WTC11 (cell line): Measurements from ENCODE around the gene SIRPB2. TPM values are rescaled to one million over a fixed set of nuclear protein-coding genes. Genes with fewer than 3 reads are reported as not detected.

Source experiments
- ATAC-seq: fragments of 200-7000 bp; cut with Tn5 transposase; 2 replicates; pipeline ENCODE4 v1.10.0; 2021; ENCODE audit warnings: mild to moderate bottlenecking, moderate library complexity
- CTCF ChIA-PET: fragments of 300-600 bp; sonication (Branson Sonifier 250); formaldehyde crosslinking; loops from one replicate; lab custom pipeline; 2021; ENCODE audit warnings: antibody characterized with exemption; lab: Charles Lee
- POLR2A ChIA-PET: fragments of 350-600 bp; sonication (Branson Sonifier 250); formaldehyde crosslinking; loops from one replicate; lab custom pipeline; 2021; ENCODE audit warnings: antibody characterized with exemption; lab: Charles Lee
- DNase-seq: peaks from one replicate; pipeline ENCODE4 v3.0.0; 2021; ENCODE audit warnings: low spot score
- H3K27ac Mint-ChIP-seq: 2 replicates; pipeline ENCODE4 v1.8.0; 2021; ENCODE audit warnings: mixed read lengths
- H3K27me3 Mint-ChIP-seq: 2 replicates; pipeline ENCODE4 v1.8.0; 2021; ENCODE audit warnings: low read depth, mild to moderate bottlenecking, moderate library complexity, mixed read lengths
- H3K36me3 Mint-ChIP-seq: 2 replicates; pipeline ENCODE4 v1.8.0; 2021; ENCODE audit warnings: mixed read lengths
- H3K4me1 Mint-ChIP-seq: 2 replicates; pipeline ENCODE4 v1.8.0; 2022; ENCODE audit warnings: mixed read lengths
- H3K4me3 Mint-ChIP-seq: 2 replicates; pipeline ENCODE4 v1.8.0; 2021; ENCODE audit warnings: mild to moderate bottlenecking, moderate library complexity, mixed read lengths
- H3K9me3 Mint-ChIP-seq: 2 replicates; pipeline ENCODE4 v1.8.0; 2021; ENCODE audit warnings: mixed read lengths
- AFF4 ChIP-seq: sonication (generic); formaldehyde crosslinking; IDR thresholded peaks from 2 replicates; pipeline ENCODE4 v1.8.1; 2023; ENCODE audit warnings: mild to moderate bottlenecking, missing genetic modification reagents, borderline replicate concordance
- ARID4B ChIP-seq: sonication (generic); formaldehyde crosslinking; IDR thresholded peaks from 2 replicates; pipeline ENCODE4 v1.8.0; 2023; ENCODE audit warnings: missing genetic modification reagents, mild to moderate bottlenecking, borderline replicate concordance
- CDX4 ChIP-seq: fragments of 250-450 bp; sonication (Bioruptor Pico); IDR thresholded peaks from 2 replicates; pipeline ENCODE4 v1.9.0; 2021; ENCODE audit warnings: moderate library complexity, mild to moderate bottlenecking, inconsistent platforms, borderline replicate concordance
- ELF4 ChIP-seq: sonication (generic); formaldehyde crosslinking; IDR thresholded peaks from 2 replicates; pipeline ENCODE4 v1.8.1; 2022; ENCODE audit warnings: low read depth, mild to moderate bottlenecking, moderate library complexity, missing genetic modification reagents
- GRHL2 ChIP-seq: fragments of 250-450 bp; sonication (Bioruptor Pico); IDR thresholded peaks from 2 replicates; pipeline ENCODE4 v1.8.0; 2022; ENCODE audit warnings: mild to moderate bottlenecking, moderate library complexity; ENCODE audit not compliant: insufficient replicate concordance, severe bottlenecking
- HMGA2 ChIP-seq: fragments of 250-450 bp; sonication (Bioruptor Pico); IDR thresholded peaks from 2 replicates; pipeline ENCODE4 v1.4.0; 2021; ENCODE audit warnings: mild to moderate bottlenecking, moderate library complexity
- MYBL2 ChIP-seq: sonication (generic); formaldehyde crosslinking; IDR thresholded peaks from 2 replicates; pipeline ENCODE4 v1.8.1; 2023; ENCODE audit warnings: mild to moderate bottlenecking, moderate library complexity, missing genetic modification reagents
- NFE2L1 ChIP-seq: sonication (generic); formaldehyde crosslinking; IDR thresholded peaks from 2 replicates; pipeline ENCODE4 v1.8.1; 2023; ENCODE audit warnings: missing genetic modification reagents
- NFYB ChIP-seq: sonication (generic); formaldehyde crosslinking; conservative IDR thresholded peaks from 2 replicates; pipeline ENCODE4 v1.8.0; 2022; ENCODE audit warnings: low read depth, missing genetic modification reagents
- NR1H2 ChIP-seq: sonication (generic); formaldehyde crosslinking; IDR thresholded peaks from 2 replicates; pipeline ENCODE4 v1.9.0; 2021; ENCODE audit warnings: mild to moderate bottlenecking, moderate library complexity, missing genetic modification reagents
- RELA ChIP-seq: sonication (generic); formaldehyde crosslinking; IDR thresholded peaks from 2 replicates; pipeline ENCODE4 v1.8.1; 2022; ENCODE audit warnings: missing genetic modification reagents, mild to moderate bottlenecking, borderline replicate concordance
- SMAD3 ChIP-seq: sonication (generic); formaldehyde crosslinking; IDR thresholded peaks from 2 replicates; pipeline ENCODE4 v1.8.0; 2022; ENCODE audit warnings: missing genetic modification reagents, mild to moderate bottlenecking, borderline replicate concordance
- ZBTB21 ChIP-seq: sonication (generic); formaldehyde crosslinking; IDR thresholded peaks from 2 replicates; pipeline ENCODE4 v1.8.1; 2023; ENCODE audit warnings: mild to moderate bottlenecking, missing genetic modification reagents, borderline replicate concordance
- ZNF232 ChIP-seq: sonication (generic); formaldehyde crosslinking; IDR thresholded peaks from 2 replicates; pipeline ENCODE4 v1.8.0; 2022; ENCODE audit warnings: mild to moderate bottlenecking, missing genetic modification reagents
- ZNF263 ChIP-seq: sonication (generic); formaldehyde crosslinking; IDR thresholded peaks from 2 replicates; pipeline ENCODE4 v1.8.1; 2022; ENCODE audit warnings: low read depth, mild to moderate bottlenecking, moderate library complexity, missing genetic modification reagents
- total RNA-seq: library from RNA; stranded (reverse); gene quantifications from 3 replicates; pipeline ENCODE4 v1.2.3, GENCODE V29; 2021
- TF ChIP-seq, protein P1 (sequence below): sonication (generic); formaldehyde crosslinking; IDR thresholded peaks from 2 replicates; pipeline ENCODE4 v1.8.1; 2022; ENCODE audit warnings: mild to moderate bottlenecking, missing genetic modification reagents, moderate library complexity, borderline replicate concordance

Gene SIRPB2
- total RNA-seq, 1 experiment from 2014 or later = not detected

GRCh38 chr20:1489325-1489724 is 1.9 kb downstream of the SIRPB2 start:
- peaks cover 7% of the 10 kb centered on the region; the same call in 1 of the 2 replicates for H3K9me3 Mint-ChIP-seq
- no peak overlapping the region for H3K27ac Mint-ChIP-seq
- H3K27me3 Mint-ChIP-seq = peaks cover 37% of the 10 kb centered on the region
- no peak for ATAC-seq
- H3K4me3 Mint-ChIP-seq = no peak overlapping the region
- POLR2A ChIA-PET = no interaction called here
- no peak for DNase-seq
- CTCF ChIA-PET = interaction anchor here (4.7 kb wide), 1 partner anchor 14 kb away, joined by 23 read pairs; no protein-coding TSS in a partner anchor
- no peaks in the 10 kb centered on the region for H3K4me1 Mint-ChIP-seq
- TF ChIP-seq NFYB (CRISPR knock-in tag) = no peak
- no peak for TF ChIP-seq RELA
- no peak for TF ChIP-seq CDX4
- no peak for TF ChIP-seq ELF4 (CRISPR knock-in tag)
- TF ChIP-seq ZNF232 (CRISPR knock-in tag) = no peak
- no peak for TF ChIP-seq SMAD3
- TF ChIP-seq NR1H2 (CRISPR knock-in tag) = no peak
- no peaks in the 10 kb centered on the region for H3K36me3 Mint-ChIP-seq

GRCh38 chr20:1486566-1486965 is 4.7 kb downstream of the SIRPB2 start:
- ATAC-seq (no peak), DNase-seq (no peak)
- Mint-ChIP-seq H3K4me1 (no peaks in the 10 kb centered on the region), H3K27ac (no peak overlapping the region), H3K4me3 (no peak overlapping the region), H3K36me3 (no peaks in the 10 kb centered on the region), H3K9me3 (no peaks in the 10 kb centered on the region), H3K27me3 (peaks cover 32% of the 10 kb centered on the region)
- POLR2A ChIA-PET = no interaction called here
- TF ChIP-seq, protein P1, sequence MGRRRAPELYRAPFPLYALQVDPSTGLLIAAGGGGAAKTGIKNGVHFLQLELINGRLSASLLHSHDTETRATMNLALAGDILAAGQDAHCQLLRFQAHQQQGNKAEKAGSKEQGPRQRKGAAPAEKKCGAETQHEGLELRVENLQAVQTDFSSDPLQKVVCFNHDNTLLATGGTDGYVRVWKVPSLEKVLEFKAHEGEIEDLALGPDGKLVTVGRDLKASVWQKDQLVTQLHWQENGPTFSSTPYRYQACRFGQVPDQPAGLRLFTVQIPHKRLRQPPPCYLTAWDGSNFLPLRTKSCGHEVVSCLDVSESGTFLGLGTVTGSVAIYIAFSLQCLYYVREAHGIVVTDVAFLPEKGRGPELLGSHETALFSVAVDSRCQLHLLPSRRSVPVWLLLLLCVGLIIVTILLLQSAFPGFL (CRISPR knock-in tag) = no peak
- CTCF ChIA-PET = no interaction called here

DNA sequence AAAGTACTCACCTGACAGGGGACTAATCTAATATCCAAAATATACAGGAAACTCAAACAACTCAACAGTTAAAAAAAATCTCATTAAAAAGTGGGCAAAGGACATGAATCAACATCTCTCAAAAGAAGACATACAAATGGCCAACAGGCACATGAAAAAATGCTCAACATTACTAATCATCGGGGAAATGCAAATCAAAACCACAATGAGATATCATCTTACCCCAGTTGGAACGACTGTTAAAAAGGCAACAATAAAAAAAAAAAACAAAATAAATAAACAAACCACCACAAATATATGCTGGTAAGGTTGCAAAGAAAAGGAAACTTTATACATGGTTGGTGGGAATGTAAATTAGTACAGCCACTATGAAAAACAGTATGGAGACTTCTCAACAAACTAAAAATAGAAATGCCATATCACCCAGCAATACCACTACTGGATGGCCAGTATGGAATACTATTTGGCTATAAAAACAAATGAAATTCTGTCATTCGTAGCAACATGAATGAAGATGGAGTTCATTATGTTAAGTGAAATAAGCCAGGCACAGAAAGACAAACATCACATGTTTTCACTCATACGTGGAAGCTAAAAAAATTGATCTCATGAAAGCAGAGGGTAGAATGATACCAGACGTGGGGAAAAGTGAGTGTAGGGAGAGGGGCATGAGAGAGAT is 6.6 kb downstream of the SIRPB2 start:
- H3K27me3 Mint-ChIP-seq = peaks cover 38% of the 10 kb centered on the region

GRCh38 chr20:1479831-1480595 is 11.2 kb downstream of the SIRPB2 start:
- H3K9me3 Mint-ChIP-seq = no peaks in the 10 kb centered on the region
- peaks cover 42% of the 10 kb centered on the region for H3K27me3 Mint-ChIP-seq
- POLR2A ChIA-PET = no interaction called here
- ATAC-seq (no peak), DNase-seq (no peak)
- H3K27ac Mint-ChIP-seq = no peak overlapping the region
- CTCF ChIA-PET = interaction anchor here (1.2 to 1.9 kb wide), 2 partner anchors 14 to 24 kb away, joined by 4 to 8 read pairs; partner anchors contain the start of gene NSFL1C
- H3K36me3 Mint-ChIP-seq = no peaks in the 10 kb centered on the region
- no peak overlapping the region for H3K4me3 Mint-ChIP-seq
- H3K4me1 Mint-ChIP-seq = peaks cover 3% of the 10 kb centered on the region; the same call in 1 of the 2 replicates
- TF ChIP-seq ARID4B (CRISPR knock-in tag) (no peak), ZBTB21 (CRISPR knock-in tag) (no peak), ZNF232 (CRISPR knock-in tag) (no peak), GRHL2 (CRISPR knock-in tag) (no peak), CDX4 (no peak), AFF4 (CRISPR knock-in tag) (no peak), MYBL2 (no peak), NFYB (CRISPR knock-in tag) (no peak)

More for the DNA sequence above, 6.6 kb downstream of the SIRPB2 start:
- POLR2A ChIA-PET = no interaction called here
- Mint-ChIP-seq H3K4me1 (no peaks in the 10 kb centered on the region), H3K36me3 (no peaks in the 10 kb centered on the region), H3K4me3 (no peak overlapping the region), H3K27ac (no peak overlapping the region), H3K9me3 (no peaks in the 10 kb centered on the region)
- no peak for TF ChIP-seq ZNF263 (CRISPR knock-in tag)
- TF ChIP-seq HMGA2 (CRISPR knock-in tag) = no peak
- no peak for TF ChIP-seq NFE2L1 (CRISPR knock-in tag)
- no peak for TF ChIP-seq ZNF232 (CRISPR knock-in tag)
- CTCF ChIA-PET = interaction anchor here (1.3 kb wide), 1 partner anchor 19 kb away, joined by 4 read pairs; no protein-coding TSS in a partner anchor
- ATAC-seq = no peak
- DNase-seq = no peak
